Measurements from ENCODE around the gene XK. TPM values are rescaled to one million over a fixed set of nuclear protein-coding genes. Genes with fewer than 3 reads are reported as not detected.

The XK gene
- total RNA-seq, 6 experiments from 2014 or later = not detected

DNA sequence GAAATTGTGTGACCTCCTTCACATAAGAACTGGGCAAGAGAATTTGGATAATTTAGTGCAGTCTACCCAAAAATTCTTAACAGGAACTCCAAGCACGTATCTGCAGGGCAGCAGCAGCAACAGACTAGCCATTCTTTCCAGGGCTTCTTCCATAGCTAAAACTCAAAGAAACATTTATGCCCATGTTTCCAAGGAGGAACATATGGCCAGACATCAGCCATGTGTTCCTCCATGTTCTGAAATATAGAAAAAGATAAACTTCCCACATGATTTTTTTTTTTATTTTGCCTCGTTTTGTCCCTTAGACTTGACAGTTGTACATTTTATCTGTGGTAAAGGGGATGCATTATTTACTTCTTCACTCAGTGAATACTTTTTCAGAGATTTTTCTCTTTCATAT lies 66.7 kb downstream of the XK start:
- Mint-ChIP-seq H3K4me3 (no peak overlapping the region), H3K27me3 (ENCODE audit: insufficient read depth) (0 out of 2 replicates have a peak, but pooled peaks cover 3% of the 10 kb centered on the region), H3K36me3 (ENCODE audit: low read depth) (no peaks in the 10 kb centered on the region), H3K27ac (no peak overlapping the region), H3K9me3 (no peaks in the 10 kb centered on the region), H3K4me1 (ENCODE audit: low read depth) (no peaks in the 10 kb centered on the region)
- TF ChIP-seq, protein P1, sequence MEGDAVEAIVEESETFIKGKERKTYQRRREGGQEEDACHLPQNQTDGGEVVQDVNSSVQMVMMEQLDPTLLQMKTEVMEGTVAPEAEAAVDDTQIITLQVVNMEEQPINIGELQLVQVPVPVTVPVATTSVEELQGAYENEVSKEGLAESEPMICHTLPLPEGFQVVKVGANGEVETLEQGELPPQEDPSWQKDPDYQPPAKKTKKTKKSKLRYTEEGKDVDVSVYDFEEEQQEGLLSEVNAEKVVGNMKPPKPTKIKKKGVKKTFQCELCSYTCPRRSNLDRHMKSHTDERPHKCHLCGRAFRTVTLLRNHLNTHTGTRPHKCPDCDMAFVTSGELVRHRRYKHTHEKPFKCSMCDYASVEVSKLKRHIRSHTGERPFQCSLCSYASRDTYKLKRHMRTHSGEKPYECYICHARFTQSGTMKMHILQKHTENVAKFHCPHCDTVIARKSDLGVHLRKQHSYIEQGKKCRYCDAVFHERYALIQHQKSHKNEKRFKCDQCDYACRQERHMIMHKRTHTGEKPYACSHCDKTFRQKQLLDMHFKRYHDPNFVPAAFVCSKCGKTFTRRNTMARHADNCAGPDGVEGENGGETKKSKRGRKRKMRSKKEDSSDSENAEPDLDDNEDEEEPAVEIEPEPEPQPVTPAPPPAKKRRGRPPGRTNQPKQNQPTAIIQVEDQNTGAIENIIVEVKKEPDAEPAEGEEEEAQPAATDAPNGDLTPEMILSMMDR (IDR thresholded peaks at IDR 0.05) = no peak
- DNase-seq = no peak

DNA sequence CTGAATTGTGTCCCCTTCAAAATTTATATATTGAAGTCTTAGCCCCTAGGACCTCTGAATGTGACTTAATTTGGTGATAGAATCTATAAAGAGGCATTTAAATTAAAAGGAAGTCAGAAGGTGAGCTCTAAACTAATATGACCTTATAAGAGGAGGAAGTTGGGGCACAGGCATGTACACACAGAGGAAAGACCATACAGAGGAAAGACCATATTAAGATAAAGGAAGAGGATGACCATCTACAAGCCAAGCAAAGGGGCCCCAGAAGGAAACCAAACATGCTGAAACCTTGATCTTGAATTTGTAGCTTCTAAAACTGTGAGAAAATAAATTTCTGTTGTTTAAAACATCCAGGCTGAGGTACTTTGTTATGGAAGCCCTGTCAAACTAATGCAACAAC lies 67.3 kb downstream of the XK start:
- no peak for DNase-seq
- Mint-ChIP-seq H3K4me3 (no peak overlapping the region), H3K27ac (no peak overlapping the region), H3K4me1 (ENCODE audit: low read depth) (no peaks in the 10 kb centered on the region), H3K36me3 (ENCODE audit: low read depth) (no peaks in the 10 kb centered on the region), H3K9me3 (no peaks in the 10 kb centered on the region), H3K27me3 (ENCODE audit: insufficient read depth) (no peaks in the 10 kb centered on the region)
- TF ChIP-seq, protein P1 (IDR thresholded peaks at IDR 0.05) = no peak

DNA sequence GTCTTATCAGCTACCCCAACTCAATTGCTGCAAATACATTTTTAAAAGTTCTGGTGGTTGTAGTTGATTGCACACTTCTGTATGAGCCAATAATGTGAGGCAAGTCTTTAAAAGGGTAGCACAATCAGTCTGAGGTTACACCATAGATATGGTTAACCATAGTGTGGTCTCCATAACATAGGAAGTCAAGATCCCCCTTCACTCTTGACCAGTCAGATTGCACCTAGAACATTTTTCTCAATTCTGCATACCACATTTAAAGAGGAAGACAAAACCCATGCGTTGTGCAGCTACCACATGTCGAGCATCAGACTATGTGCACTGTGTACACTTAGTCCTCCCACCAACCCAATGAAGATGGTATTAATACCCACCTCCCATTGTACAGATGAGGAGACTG lies 67.8 kb downstream of the XK start:
- Mint-ChIP-seq H3K27me3 (ENCODE audit: insufficient read depth) (no peaks in the 10 kb centered on the region), H3K9me3 (no peaks in the 10 kb centered on the region), H3K4me1 (ENCODE audit: low read depth) (no peaks in the 10 kb centered on the region), H3K27ac (no peak overlapping the region), H3K4me3 (no peak overlapping the region), H3K36me3 (ENCODE audit: low read depth) (no peaks in the 10 kb centered on the region)
- TF ChIP-seq, protein P1 (IDR thresholded peaks at IDR 0.05) = no peak
- no peak for DNase-seq

DNA sequence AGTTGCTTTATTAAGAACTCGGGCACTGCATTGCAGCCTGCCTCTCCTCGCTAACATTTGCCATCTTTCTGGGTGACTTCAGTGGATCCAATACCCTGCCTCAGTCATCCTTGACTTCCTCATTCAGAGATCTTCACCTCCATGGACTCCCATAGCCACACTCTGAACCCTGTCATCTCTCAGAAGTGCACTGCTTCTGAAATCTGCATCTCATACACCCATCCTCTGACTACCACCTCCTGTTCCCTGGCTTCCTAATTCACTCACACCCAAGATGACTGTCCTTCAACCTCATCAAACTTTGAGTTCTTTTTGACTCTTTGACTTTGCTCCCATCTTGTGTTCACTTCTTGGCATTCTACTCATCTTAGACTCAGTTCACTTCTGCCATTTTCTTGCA lies 68.9 kb downstream of the XK start:
- H3K4me1 Mint-ChIP-seq (ENCODE audit: low read depth) = no peaks in the 10 kb centered on the region
- no peaks in the 10 kb centered on the region for H3K27me3 Mint-ChIP-seq (ENCODE audit: insufficient read depth)
- no peak overlapping the region for H3K4me3 Mint-ChIP-seq
- no peaks in the 10 kb centered on the region for H3K36me3 Mint-ChIP-seq (ENCODE audit: low read depth)
- TF ChIP-seq, protein P1 (IDR thresholded peaks at IDR 0.05) = no peak
- H3K9me3 Mint-ChIP-seq = no peaks in the 10 kb centered on the region
- no peak for DNase-seq
- no peak overlapping the region for H3K27ac Mint-ChIP-seq

DNA sequence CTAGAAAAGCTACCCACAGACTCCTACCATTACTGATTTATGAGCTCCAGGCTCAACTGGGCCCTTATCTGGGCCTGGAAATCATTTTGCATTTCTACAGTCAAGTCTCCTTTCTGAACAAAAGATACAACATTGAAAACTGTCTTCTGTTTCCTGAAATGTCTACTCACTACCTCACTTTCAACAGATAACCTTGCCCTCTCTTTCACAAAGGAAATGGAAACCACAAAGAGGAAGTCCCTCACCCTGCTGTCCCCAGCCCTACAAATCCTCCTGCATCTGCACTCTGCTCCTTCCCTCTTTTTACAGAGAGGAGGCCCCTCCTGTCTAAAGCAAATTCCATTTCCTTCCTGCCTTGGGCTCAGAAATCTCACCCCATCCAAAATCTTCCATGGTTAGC lies 69.4 kb downstream of the XK start:
- DNase-seq = no peak
- no peaks in the 10 kb centered on the region for H3K4me1 Mint-ChIP-seq (ENCODE audit: low read depth)
- H3K4me3 Mint-ChIP-seq = no peak overlapping the region
- TF ChIP-seq, protein P1 (IDR thresholded peaks at IDR 0.05) = no peak
- H3K36me3 Mint-ChIP-seq (ENCODE audit: low read depth) = no peaks in the 10 kb centered on the region
- no peaks in the 10 kb centered on the region for H3K9me3 Mint-ChIP-seq
- no peaks in the 10 kb centered on the region for H3K27me3 Mint-ChIP-seq (ENCODE audit: insufficient read depth)
- no peak overlapping the region for H3K27ac Mint-ChIP-seq

DNA sequence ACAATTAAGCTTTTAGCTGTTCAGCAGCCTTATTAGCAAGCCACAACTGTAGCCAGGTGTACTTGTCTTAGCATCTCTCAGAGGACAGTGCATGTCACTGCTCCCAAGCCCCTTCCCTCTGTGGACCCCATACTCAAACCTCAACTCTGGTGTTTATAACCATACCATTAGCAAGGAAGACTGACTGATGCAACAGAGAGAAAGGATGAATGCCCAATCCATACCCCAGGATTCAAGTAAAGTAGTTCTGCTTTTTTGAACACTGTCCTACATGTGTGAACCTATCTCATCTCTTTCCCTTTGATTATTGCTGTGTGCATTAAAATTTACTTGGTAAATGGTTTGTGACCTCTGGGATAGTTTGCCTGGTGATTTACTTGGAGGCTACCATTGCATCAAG lies 71.5 kb downstream of the XK start:
- no peaks in the 10 kb centered on the region for H3K4me1 Mint-ChIP-seq (ENCODE audit: low read depth)
- no peaks in the 10 kb centered on the region for H3K36me3 Mint-ChIP-seq (ENCODE audit: low read depth)
- TF ChIP-seq, protein P1 (IDR thresholded peaks at IDR 0.05) = no peak
- DNase-seq = no peak
- no peaks in the 10 kb centered on the region for H3K9me3 Mint-ChIP-seq
- H3K27me3 Mint-ChIP-seq (ENCODE audit: insufficient read depth) = no peaks in the 10 kb centered on the region
- H3K4me3 Mint-ChIP-seq = no peak overlapping the region
- no peak overlapping the region for H3K27ac Mint-ChIP-seq

Data from HFFc6 (cell line).